Prostate gland (tissue), 2 donors: Measurements from ENCODE around the gene ATP6V1F. TPM values are rescaled to one million over a fixed set of nuclear protein-coding genes. Genes with fewer than 3 reads are reported as not detected.

Source experiments
- DNase-seq: peaks from one replicate; pipeline ENCODE4 v3.0.0-alpha.2; 2019; ENCODE audit warnings: low spot score
- H3K27ac ChIP-seq, 2 donors: fragments of 200-600 bp; sonication (generic); 2 replicates each; pipeline ENCODE4 v1.5.1; 2017 to 2019
- H3K27me3 ChIP-seq: fragments of 200-600 bp; sonication (generic); replicated peaks from 2 replicates; pipeline ENCODE4 v1.5.1; 2019; ENCODE audit not compliant: insufficient read depth
- H3K36me3 ChIP-seq, 2 donors: fragments of 200-600 bp; sonication (generic); 1 replicate in 1 of 2; 2 replicates in 1 of 2; pipeline versions ENCODE4 v1.5.1 to v1.8.1; 2017 to 2019
- H3K4me1 ChIP-seq: fragments of 200-600 bp; sonication (generic); replicated peaks from 2 replicates; pipeline ENCODE4 v1.5.1; 2019
- H3K4me3 ChIP-seq, 2 donors: fragments of 200-600 bp; sonication (generic); 2 replicates each; pipeline ENCODE4 v1.5.1; 2017 to 2019
- H3K9me3 ChIP-seq: fragments of 200-600 bp; sonication (generic); 2 replicates; pipeline ENCODE4 v1.5.1; 2017
- CTCF ChIP-seq, 4 experiments: fragments of 200-600 bp in 2 of 4; fragments of 450-650 bp in 2 of 4; sonication (generic) in 2 of 4; IDR thresholded peaks; 1 replicate in 3 of 4; 2 replicates in 1 of 4; pipeline ENCODE4 v1.5.1; 2016 to 2019; ENCODE audit warnings: antibody characterized with exemption in 4 of 4, mild to moderate bottlenecking in 2 of 4, moderate library complexity in 2 of 4
- POLR2A ChIP-seq: fragments of 450-650 bp; IDR thresholded peaks from one replicate; pipeline ENCODE4 v1.6.1; 2016; ENCODE audit warnings: antibody characterized with exemption, mild to moderate bottlenecking
- POLR2AphosphoS5 ChIP-seq: sonication (generic); formaldehyde crosslinking; IDR thresholded peaks from one replicate; pipeline ENCODE4 v1.6.1; 2017; ENCODE audit warnings: antibody characterized with exemption
- WGBS: methylation state at CpG from one replicate; pipeline ENCODE4 v1.1.5; 2018; 5-methylcytosine and 5-hydroxymethylcytosine counted together
- intact Hi-C: fragments of 100-400 bp; cut with DNase I; formaldehyde crosslinking; loops from one replicate; pipeline ENCODE4 v1.14.2; 2022
- total RNA-seq, 2 donors: library from RNA; depleted of rRNA; stranded (reverse); fragments of >200 nt; gene quantifications; one replicate each; pipeline ENCODE4 v1.1.0, GENCODE V29; 2016

Gene ATP6V1F
- total RNA-seq, 2 donors from 2014 or later, result 116 to 118 TPM

- intact Hi-C loops, result no loop called here
These were observed 17.8 kb upstream of the ATP6V1F start for GRCh38 chr7:128844777-128845311.

GRCh38 chr7:128845475-128845874 lies 17.2 kb upstream of the ATP6V1F start:
- H3K4me1 ChIP-seq, result no peaks in the 10 kb centered on the region
- no peak overlapping the region for H3K27ac ChIP-seq
- H3K4me3 ChIP-seq, result no peak overlapping the region
- no peak for DNase-seq
- no peaks in the 10 kb centered on the region for H3K9me3 ChIP-seq
- intact Hi-C loops, result no loop called here
- TF ChIP-seq CTCF (IDR thresholded peaks at IDR 0.05) (no peak), POLR2AphosphoS5 (no peak), POLR2A (no peak)
- no peaks in the 10 kb centered on the region for H3K27me3 ChIP-seq
- WGBS, result 81% methylated on average over 5 of the region's 5 CpGs
- no peaks in the 10 kb centered on the region for H3K36me3 ChIP-seq

More at GRCh38 chr7:128844777-128845311, 17.8 kb upstream of the ATP6V1F start:
- H3K9me3 ChIP-seq, result no peaks in the 10 kb centered on the region
- 91% methylated on average over 25 of the region's 25 CpGs for WGBS
- no peak for DNase-seq
- H3K4me1 ChIP-seq, result no peaks in the 10 kb centered on the region
- H3K27me3 ChIP-seq, result no peaks in the 10 kb centered on the region
- no peaks in the 10 kb centered on the region for H3K36me3 ChIP-seq
- TF ChIP-seq POLR2AphosphoS5, result no peak
- TF ChIP-seq POLR2A, result no peak
- no peak for TF ChIP-seq CTCF (IDR thresholded peaks at IDR 0.05)
- H3K4me3 ChIP-seq, result no peak overlapping the region
- H3K27ac ChIP-seq, result no peak overlapping the region

- Histone ChIP-seq H3K36me3 (no peaks in the 10 kb centered on the region), H3K4me1 (no peaks in the 10 kb centered on the region), H3K9me3 (no peaks in the 10 kb centered on the region), H3K27me3 (no peaks in the 10 kb centered on the region), H3K4me3 (no peak overlapping the region), H3K27ac (no peak overlapping the region)
- intact Hi-C loops, result no loop called here
- 70% methylated on average over 15 of the region's 19 CpGs for WGBS
- DNase-seq, result no peak
- TF ChIP-seq POLR2A, result no peak
- TF ChIP-seq CTCF (IDR thresholded peaks at IDR 0.05), result no peak
- TF ChIP-seq POLR2AphosphoS5, result no peak
These were observed 16.7 kb upstream of the ATP6V1F start for GRCh38 chr7:128845987-128846386.

GRCh38 chr7:128846781-128847444 lies 15.7 kb upstream of the ATP6V1F start:
- no peak overlapping the region for H3K27ac ChIP-seq
- no peaks in the 10 kb centered on the region for H3K36me3 ChIP-seq
- no peaks in the 10 kb centered on the region for H3K4me1 ChIP-seq
- TF ChIP-seq POLR2A, result no peak
- TF ChIP-seq CTCF (IDR thresholded peaks at IDR 0.05), result no peak
- no peak for TF ChIP-seq POLR2AphosphoS5
- no peaks in the 10 kb centered on the region for H3K27me3 ChIP-seq
- WGBS, result 82% methylated on average over 14 of the region's 14 CpGs
- DNase-seq, result no peak
- intact Hi-C loops, result no loop called here
- no peak overlapping the region for H3K4me3 ChIP-seq
- no peaks in the 10 kb centered on the region for H3K9me3 ChIP-seq

GRCh38 chr7:128847721-128848211 lies 14.9 kb upstream of the ATP6V1F start:
- TF ChIP-seq CTCF (IDR thresholded peaks at IDR 0.05) (no peak), POLR2A (no peak), POLR2AphosphoS5 (no peak)
- Histone ChIP-seq H3K27ac (no peak overlapping the region), H3K4me3 (no peak overlapping the region), H3K36me3 (no peaks in the 10 kb centered on the region), H3K27me3 (no peaks in the 10 kb centered on the region), H3K9me3 (no peaks in the 10 kb centered on the region), H3K4me1 (no peaks in the 10 kb centered on the region)
- intact Hi-C loops, result no loop called here
- no peak for DNase-seq
- WGBS, result 91% methylated on average over 16 of the region's 17 CpGs
